Mesothelial cell of epicardium (in vitro differentiated cells): Measurements from ENCODE around the gene ANKRD40CL. TPM values are rescaled to one million over a fixed set of nuclear protein-coding genes. Genes with fewer than 3 reads are reported as not detected.

Source experiments
- DNase-seq, 2 experiments: peaks; one replicate each; pipeline ENCODE4 v3.0.0; 2021; ENCODE audit warnings: low spot score in 2 of 2; ENCODE audit not compliant: unreplicated experiment in 2 of 2
- H3K27ac Mint-ChIP-seq: 2 replicates; pipeline ENCODE4 v1.8.0; 2021; ENCODE audit warnings: mixed read lengths
- H3K27me3 Mint-ChIP-seq: 2 replicates; pipeline ENCODE4 v1.8.0; 2021; ENCODE audit warnings: low read depth, mixed read lengths
- H3K36me3 Mint-ChIP-seq: 2 replicates; pipeline ENCODE4 v1.8.0; 2021; ENCODE audit warnings: mixed read lengths
- H3K4me1 Mint-ChIP-seq: 2 replicates; pipeline ENCODE4 v1.8.0; 2021; ENCODE audit warnings: mixed read lengths
- H3K4me3 Mint-ChIP-seq: 2 replicates; pipeline ENCODE4 v1.8.0; 2021; ENCODE audit warnings: mild to moderate bottlenecking, moderate library complexity, mixed read lengths
- H3K9me3 Mint-ChIP-seq: 2 replicates; pipeline ENCODE4 v1.8.0; 2021; ENCODE audit warnings: mixed read lengths
- total RNA-seq: library from RNA; stranded (reverse); gene quantifications from 3 replicates; pipeline ENCODE4 v1.2.1, GENCODE V29; 2021
- TF ChIP-seq, protein P1 (sequence below): fragments of 200-600 bp; sonication (generic); IDR thresholded peaks from one replicate; pipeline ENCODE4 v1.5.0; 2021; ENCODE audit warnings: antibody characterized with exemption; ENCODE audit not compliant: unreplicated experiment

ANKRD40CL gene
- total RNA-seq, 1 donor from 2014 or later = not detected

DNA sequence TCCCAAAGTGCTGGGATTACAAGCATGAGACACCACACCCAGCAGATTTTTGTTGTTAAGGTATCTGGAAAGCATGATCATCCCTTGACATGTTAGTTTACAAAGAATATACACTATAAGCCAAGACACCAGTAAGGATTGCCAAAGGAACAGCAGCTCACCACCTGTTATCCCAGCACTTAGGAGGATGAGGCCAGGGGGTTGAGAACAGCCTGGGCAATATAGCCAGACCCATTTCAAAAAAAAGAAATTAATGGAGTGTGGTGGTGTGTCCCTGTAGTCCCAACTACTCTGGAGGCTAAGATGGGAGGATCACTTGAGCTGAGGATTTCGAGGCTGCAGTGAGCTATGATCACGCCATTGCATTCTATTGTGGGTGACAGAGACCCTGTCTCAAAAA lies 5.1 kb downstream of the ANKRD40CL start:
- H3K4me3 Mint-ChIP-seq = peak overlapping the region; percentile 75
- no peak for DNase-seq
- H3K27me3 Mint-ChIP-seq = no peaks in the 10 kb centered on the region

DNA sequence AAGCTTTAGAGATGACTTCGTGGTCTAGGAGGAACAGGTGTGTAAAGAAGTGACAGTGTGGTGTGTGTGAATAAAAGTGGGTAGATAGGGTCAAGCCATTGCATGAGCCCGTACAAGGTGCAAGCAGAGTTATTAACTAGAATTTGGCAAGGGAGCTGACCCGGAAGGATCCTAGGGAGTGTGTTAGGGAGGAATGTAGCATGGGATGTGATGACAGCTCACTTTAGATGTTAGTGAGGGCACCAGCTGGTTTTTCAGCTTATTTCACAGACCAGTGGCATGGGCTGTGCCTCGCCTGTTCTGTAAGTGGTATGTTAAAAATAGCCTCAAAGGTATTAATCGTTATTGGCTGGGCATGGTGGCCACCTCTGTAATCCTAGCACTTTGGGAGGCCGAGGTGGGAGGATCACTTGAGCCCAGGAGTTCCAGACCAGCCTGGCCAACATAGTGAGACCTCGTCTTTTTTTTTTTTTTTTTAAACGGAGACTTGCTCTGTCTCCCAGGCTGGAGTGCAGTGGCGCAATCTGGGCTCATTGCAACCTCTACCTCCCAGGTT lies 8.3 kb downstream of the ANKRD40CL start:
- DNase-seq = no peak
- no peak overlapping the region for H3K27ac Mint-ChIP-seq
- H3K4me3 Mint-ChIP-seq = no peak overlapping the region

More for the DNA sequence above, 5.1 kb downstream of the ANKRD40CL start:
- no peaks in the 10 kb centered on the region for H3K36me3 Mint-ChIP-seq
- TF ChIP-seq, protein P1, sequence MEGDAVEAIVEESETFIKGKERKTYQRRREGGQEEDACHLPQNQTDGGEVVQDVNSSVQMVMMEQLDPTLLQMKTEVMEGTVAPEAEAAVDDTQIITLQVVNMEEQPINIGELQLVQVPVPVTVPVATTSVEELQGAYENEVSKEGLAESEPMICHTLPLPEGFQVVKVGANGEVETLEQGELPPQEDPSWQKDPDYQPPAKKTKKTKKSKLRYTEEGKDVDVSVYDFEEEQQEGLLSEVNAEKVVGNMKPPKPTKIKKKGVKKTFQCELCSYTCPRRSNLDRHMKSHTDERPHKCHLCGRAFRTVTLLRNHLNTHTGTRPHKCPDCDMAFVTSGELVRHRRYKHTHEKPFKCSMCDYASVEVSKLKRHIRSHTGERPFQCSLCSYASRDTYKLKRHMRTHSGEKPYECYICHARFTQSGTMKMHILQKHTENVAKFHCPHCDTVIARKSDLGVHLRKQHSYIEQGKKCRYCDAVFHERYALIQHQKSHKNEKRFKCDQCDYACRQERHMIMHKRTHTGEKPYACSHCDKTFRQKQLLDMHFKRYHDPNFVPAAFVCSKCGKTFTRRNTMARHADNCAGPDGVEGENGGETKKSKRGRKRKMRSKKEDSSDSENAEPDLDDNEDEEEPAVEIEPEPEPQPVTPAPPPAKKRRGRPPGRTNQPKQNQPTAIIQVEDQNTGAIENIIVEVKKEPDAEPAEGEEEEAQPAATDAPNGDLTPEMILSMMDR = no peak
- H3K9me3 Mint-ChIP-seq = no peaks in the 10 kb centered on the region
- H3K27ac Mint-ChIP-seq = no peak overlapping the region
- peaks cover 20% of the 10 kb centered on the region for H3K4me1 Mint-ChIP-seq

DNA sequence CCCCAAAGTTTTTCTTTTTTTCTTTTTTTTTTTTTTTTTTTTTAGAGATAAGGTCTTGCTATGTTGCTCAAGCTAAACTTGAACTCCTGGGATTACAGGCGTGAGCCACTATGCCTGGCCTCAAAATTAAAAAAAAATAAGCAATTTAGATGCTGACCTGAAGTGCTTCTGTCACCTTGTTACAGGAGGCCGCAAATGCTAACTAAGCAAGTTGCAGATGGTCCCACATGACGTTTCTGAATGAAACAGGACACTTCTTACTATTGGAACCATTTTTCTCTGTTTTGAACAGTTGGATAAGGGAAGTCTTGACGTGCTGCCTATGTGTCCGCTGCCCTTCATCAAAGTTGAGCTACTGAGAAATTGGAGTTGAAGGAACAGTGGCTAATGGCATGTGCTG lies 8.8 kb downstream of the ANKRD40CL start:
- H3K36me3 Mint-ChIP-seq = peaks cover 7% of the 10 kb centered on the region
- no peak for DNase-seq
- no peak overlapping the region for H3K27ac Mint-ChIP-seq
- no peak overlapping the region for H3K4me3 Mint-ChIP-seq
- no peaks in the 10 kb centered on the region for H3K27me3 Mint-ChIP-seq
- H3K4me1 Mint-ChIP-seq = peaks cover 8% of the 10 kb centered on the region
- TF ChIP-seq, protein P1 = no peak
- H3K9me3 Mint-ChIP-seq = no peaks in the 10 kb centered on the region

More for the DNA sequence above, 8.3 kb downstream of the ANKRD40CL start:
- TF ChIP-seq, protein P1 = no peak
- Mint-ChIP-seq H3K4me1 (peaks cover 11% of the 10 kb centered on the region), H3K9me3 (no peaks in the 10 kb centered on the region), H3K27me3 (no peaks in the 10 kb centered on the region), H3K36me3 (peaks cover 3% of the 10 kb centered on the region)

DNA sequence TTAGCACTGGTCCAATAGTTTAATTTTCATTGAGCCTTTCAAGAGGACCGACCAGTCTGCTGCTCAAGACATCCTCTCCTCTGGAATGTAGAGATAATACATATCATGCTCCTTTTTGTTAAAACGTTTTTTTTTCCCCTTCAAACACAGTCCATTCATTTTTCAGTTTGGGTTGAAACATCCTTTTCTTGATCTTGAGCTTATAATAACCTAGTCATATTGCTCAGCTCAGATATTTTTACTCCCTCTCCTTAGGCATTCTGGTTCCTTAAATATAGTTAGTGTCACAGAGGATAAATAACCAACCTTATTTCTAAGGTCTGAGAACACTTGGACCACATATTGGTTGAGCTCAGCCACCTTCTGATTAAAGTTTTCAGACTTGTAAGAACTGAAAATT lies 12.8 kb downstream of the ANKRD40CL start:
- no peaks in the 10 kb centered on the region for H3K4me1 Mint-ChIP-seq
- H3K27ac Mint-ChIP-seq = no peak overlapping the region

DNA sequence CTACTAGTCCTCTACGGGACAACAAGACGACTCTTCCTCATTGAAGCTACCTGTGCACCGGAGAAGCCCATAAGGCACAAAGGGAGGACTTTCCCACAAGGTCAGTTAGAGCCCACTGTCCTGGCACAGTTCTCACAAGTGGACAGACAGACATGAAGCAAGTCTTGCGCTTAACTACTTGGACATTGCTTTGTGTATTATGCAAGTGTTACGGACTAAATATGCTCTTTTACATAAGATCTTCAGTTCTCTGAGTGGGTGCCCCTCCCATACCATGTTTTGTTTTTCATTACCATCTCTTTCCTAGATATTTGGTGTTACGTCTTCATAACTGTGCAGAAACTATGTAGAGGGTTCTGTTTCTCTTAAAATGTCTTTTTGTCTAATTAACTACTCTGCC lies 18.1 kb downstream of the ANKRD40CL start:
- no peak for DNase-seq
- Mint-ChIP-seq H3K27ac (peak overlapping the region; percentile 39), H3K4me3 (no peak overlapping the region), H3K27me3 (no peaks in the 10 kb centered on the region), H3K4me1 (no peaks in the 10 kb centered on the region), H3K36me3 (peaks cover 56% of the 10 kb centered on the region), H3K9me3 (no peaks in the 10 kb centered on the region)
- TF ChIP-seq, protein P1 = no peak

More for the DNA sequence above, 12.8 kb downstream of the ANKRD40CL start:
- no peak for DNase-seq
- no peaks in the 10 kb centered on the region for H3K9me3 Mint-ChIP-seq
- peaks cover 26% of the 10 kb centered on the region for H3K36me3 Mint-ChIP-seq
- H3K27me3 Mint-ChIP-seq = no peaks in the 10 kb centered on the region
- H3K4me3 Mint-ChIP-seq = no peak overlapping the region
- TF ChIP-seq, protein P1 = no peak
